Measurements from ENCODE around the gene LITAF.
"Not testable (repeated sequence)": the region's sequence is repeated elsewhere in the genome, so short reads cannot be mapped to it uniquely, and the experiment has no call there.

LITAF gene

GRCh38 chr16:11620243-11621003 lies 33.7 kb upstream of the LITAF start:
- DNase-seq (ENCODE audit: low spot score), result no peak

GRCh38 chr16:11619327-11619851 lies 32.7 kb upstream of the LITAF start:
- DNase-seq (ENCODE audit: low spot score), result no peak

GRCh38 chr16:11618107-11618717 lies 31.5 kb upstream of the LITAF start:
- no peak for DNase-seq (ENCODE audit: low spot score)

- no peak for DNase-seq (ENCODE audit: low spot score)
These were observed 29.2 kb upstream of the LITAF start for GRCh38 chr16:11615748-11616447.

DNA sequence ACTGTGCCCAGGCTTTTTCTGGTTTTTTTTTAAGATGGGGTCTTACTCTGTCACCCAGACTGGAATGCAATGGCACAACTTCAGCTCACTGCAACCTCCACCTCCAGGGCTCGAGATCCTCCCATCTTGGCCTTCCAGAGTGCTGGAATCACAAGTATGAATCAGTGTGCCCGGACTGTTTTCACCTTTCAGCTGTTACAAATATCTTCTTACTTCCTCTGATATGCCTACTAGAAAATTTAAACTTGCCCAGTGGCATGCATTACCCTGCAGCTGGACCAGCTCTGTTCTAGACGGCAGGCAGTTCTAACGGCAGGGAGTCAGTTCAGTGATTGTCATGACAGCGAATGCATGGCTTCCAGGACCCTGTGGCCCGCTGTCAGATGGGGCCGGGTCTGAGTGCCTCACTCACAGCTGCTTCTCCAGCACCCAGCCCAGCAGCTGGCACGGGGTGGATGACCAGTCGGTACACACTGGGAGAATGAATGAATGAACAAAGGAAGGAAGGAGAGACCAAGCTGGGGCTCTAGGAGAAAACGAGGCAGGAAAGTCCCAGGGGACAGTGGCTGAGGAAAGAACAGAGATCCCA lies 28.0 kb upstream of the LITAF start:
- no peak for DNase-seq (ENCODE audit: low spot score)

DNA sequence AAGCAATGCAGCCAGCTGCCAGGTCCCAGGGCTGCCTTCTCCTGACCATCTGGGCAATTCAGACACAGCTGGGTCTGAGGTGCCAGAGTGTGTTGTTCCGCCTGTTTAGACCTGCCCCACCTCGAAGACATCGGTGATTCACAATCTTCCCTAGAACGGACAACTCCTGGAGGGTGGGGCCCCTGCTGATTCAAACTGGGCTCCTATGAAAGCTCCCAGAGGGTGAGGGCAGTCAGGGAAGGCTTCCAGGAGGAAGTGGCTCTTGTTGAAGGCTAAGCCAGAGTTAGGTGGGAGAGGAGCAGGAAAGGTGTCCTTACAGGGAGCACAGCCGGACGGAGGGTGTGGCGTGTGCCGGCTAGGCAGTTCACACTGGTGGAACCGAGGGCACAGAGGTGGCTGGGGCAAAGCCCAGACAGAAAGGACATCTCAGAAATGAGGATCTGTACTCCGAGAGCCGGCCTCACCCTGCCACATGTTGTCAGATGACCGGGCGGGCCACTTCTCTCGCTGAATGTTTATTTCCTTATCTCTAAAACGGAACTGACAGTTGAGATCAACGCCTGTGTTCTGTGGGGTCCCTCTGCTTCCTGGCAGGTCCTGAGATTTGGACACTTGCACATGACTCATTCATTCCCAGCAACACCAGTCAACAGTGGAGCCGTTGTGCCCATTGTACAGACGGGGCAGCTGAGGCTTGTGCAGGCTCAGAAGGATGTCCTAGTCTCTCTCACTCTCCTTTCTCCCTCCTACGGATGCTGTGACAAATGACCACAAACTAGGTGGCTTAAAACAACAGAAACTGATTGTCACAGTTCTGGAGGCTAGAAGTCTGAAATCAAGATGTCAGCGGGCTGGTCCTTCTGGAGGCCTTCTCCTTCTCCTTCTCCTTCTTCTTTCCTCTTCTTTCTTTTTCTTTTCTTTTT lies 26.9 kb upstream of the LITAF start:
- DNase-seq (ENCODE audit: low spot score), result no peak

DNA sequence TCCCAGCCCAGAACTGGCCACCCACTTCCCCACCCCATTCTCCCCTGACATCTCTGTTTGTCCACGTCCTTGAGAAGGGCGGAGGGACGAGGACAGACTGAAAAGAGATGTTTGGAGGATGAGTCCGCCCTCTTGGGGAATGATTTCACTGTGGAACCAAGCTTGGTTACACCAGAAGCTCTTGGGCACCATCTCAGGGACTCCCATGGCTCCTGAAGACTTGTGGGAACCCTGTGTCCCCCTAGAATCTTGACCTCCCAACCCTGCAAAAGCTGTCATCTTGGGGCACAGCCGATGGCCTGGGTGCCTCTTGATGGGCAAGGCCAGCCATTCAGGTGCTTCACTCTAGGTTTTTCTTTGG lies 25.9 kb upstream of the LITAF start:
- DNase-seq (ENCODE audit: low spot score), result no peak

GRCh38 chr16:11611871-11612664 lies 25.3 kb upstream of the LITAF start:
- no peak for DNase-seq (ENCODE audit: low spot score)

GRCh38 chr16:11610580-11610979 lies 23.9 kb upstream of the LITAF start:
- DNase-seq (ENCODE audit: low spot score), result no peak

DNA sequence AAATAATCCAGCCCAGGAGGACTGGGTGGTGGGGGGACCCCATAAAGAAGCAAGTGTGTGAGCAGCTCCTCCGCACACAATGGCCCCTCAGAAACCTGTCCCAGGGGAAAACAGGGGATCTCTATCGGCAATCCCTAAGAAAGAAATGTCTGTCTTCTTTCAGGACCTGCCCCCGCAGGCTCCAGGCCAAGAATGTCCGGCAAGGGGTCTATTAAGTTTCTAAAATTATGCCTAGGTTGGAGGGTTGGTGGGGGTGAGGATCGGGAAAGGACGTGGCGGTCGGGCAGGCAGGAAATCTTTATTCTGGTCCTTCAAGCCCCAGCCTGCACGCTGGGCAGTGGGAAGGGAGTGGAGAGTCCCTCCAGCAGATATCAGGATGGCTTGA lies 23.4 kb upstream of the LITAF start:
- DNase-seq (ENCODE audit: low spot score), result no peak

DNA sequence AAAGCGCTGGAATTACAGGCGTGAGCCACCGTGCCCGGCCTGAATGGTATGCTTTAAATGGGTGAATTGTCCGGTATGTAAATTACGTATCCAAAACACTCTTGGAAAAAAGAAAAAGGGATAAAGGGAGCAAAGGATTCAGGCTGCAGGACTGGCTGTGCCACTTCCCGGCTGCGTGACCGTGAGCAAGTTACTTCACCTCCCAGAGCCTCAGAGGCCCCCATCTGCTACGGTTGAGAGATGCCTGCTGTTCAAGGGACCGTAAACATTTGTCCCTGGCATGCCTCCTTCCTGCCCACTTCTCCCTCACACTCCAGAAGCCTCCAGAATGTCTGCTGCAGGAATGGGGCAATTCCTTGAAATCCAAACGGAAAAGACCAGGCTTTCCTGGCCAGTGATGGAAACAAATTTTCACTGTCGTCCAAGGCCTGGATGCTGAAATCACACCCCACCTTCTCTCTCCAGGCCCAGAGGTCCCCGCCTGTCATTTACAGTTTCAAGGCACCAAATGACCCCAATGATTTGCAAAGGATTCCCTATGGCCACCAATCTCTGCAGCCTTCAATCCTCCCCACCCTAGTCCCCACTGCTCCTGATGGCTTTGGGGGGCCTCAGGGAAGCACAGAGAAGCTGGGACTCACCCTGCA lies 22.9 kb upstream of the LITAF start:
- DNase-seq (ENCODE audit: low spot score), result no peak

GRCh38 chr16:11605891-11606290 lies 19.2 kb upstream of the LITAF start:
- DNase-seq (ENCODE audit: low spot score), result no peak

DNA sequence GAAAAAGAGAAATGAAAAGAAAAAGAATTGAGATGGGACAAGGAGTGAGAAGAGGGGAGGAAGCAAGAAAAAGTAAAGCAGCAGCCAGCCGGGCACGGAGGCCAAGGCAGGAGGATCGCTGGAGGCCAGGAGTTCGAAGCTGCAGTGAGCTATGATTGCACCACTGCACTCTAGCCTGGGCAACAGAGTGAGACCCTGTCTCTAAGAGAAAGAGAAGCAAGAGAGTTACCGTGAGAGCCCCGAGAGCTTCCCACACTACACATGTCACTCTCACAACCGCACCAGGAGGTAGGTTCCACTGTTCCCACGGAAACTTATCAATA lies 18.8 kb upstream of the LITAF start:
- no peak for DNase-seq (ENCODE audit: low spot score)

- no peak for DNase-seq (ENCODE audit: low spot score)
These were observed 18.3 kb upstream of the LITAF start for GRCh38 chr16:11604783-11605563.

- DNase-seq (ENCODE audit: low spot score), result not testable (repeated sequence)
These were observed 17.6 kb upstream of the LITAF start for GRCh38 chr16:11604296-11604695.

GRCh38 chr16:11603331-11603750 lies 16.6 kb upstream of the LITAF start:
- DNase-seq (ENCODE audit: low spot score), result no peak

- no peak for DNase-seq (ENCODE audit: low spot score)
These were observed 15.6 kb upstream of the LITAF start for GRCh38 chr16:11602321-11602720.

DNA sequence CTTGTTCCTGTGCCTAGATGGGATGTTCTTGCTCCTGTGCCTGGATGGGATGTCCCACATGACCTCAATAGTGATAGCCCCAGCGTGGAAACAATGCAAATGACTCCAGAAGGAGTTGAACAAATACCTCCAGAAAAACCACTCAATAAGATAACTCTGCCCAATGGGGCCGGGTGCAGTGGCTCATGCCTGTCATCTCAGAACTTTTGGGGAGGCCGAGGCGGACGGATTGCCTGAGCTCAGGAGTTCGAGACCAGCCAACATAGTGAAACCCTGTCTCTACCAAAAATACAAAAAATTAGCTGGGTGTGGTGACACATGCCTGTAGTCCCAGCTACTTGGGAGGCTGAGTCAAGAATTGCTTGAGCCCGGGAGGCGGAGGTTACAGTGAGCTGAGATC lies 15.2 kb upstream of the LITAF start:
- DNase-seq (ENCODE audit: low spot score), result no peak

DNA sequence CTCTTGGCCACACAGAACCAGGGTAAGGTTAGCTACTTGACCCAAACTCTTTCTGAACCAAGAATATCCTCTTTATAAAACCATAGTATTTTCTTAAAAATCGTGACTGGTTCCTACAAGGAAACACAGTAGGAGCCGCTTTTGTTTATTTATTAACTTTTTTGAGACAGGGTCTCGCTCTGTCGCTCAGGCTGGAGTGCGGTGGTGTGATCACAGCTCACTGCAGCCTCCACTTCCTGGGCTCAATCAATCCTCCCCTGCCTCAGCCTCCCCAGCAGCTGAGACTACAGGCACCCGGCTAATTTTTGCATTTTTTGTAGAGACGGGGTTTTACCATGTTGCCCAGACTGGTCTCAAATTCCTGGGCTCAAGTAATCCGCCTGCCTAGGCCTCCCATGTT lies 14.7 kb upstream of the LITAF start:
- DNase-seq (ENCODE audit: low spot score), result no peak

GRCh38 chr16:11599579-11599978 lies 12.9 kb upstream of the LITAF start:
- no peak for DNase-seq (ENCODE audit: low spot score)

All from hematopoietic multipotent progenitor cell treated with erythropoietin and hydrocortisone succinate and interleukin-3 and kit ligand, for 15 days (in vitro differentiated cells).